BLaER1 treated with 17β-estradiol and CSF1 and Interleukin-3, amounts not matched to agents 10 nM and 100 nM (cell line): ENCODE results near the gene EIF3J.

Source experiments
- H3K27ac ChIP-seq, 11 experiments: shearing (Covaris generic); formaldehyde crosslinking; 2 replicates each; pipeline ENCODE4 v1.8.1; 2022
- H3K27me3 ChIP-seq, 11 experiments: shearing (Covaris generic); formaldehyde crosslinking; 2 replicates each; pipeline ENCODE4 v1.8.1; 2022
- H3K36me3 ChIP-seq, 11 experiments: shearing (Covaris generic); formaldehyde crosslinking; 2 replicates each; pipeline ENCODE4 v1.8.1; 2022
- H3K4me1 ChIP-seq, 10 experiments: shearing (Covaris generic); formaldehyde crosslinking; 2 replicates each; pipeline ENCODE4 v1.8.1; 2022
- H3K4me2 ChIP-seq, 11 experiments: shearing (Covaris generic); formaldehyde crosslinking; 2 replicates each; pipeline ENCODE4 v1.8.1; 2022
- H3K4me3 ChIP-seq, 10 experiments: shearing (Covaris generic); formaldehyde crosslinking; 2 replicates each; pipeline ENCODE4 v1.8.1; 2022
- H3K9ac ChIP-seq, 11 experiments: shearing (Covaris generic); formaldehyde crosslinking; 2 replicates each; pipeline ENCODE4 v1.8.1; 2022
- H3K9me3 ChIP-seq, 11 experiments: shearing (Covaris generic); formaldehyde crosslinking; replicated peaks in 1 of 11; 2 replicates each; pipeline ENCODE4 v1.8.1; 2022
- H4K20me1 ChIP-seq, 11 experiments: shearing (Covaris generic); formaldehyde crosslinking; 2 replicates each; pipeline ENCODE4 v1.8.1; 2022
- Cebpa-rat ChIP-seq, 11 experiments: shearing (Covaris generic); IDR thresholded peaks; 2 replicates each; pipeline ENCODE4 v1.8.1; 2022

Gene EIF3J

GRCh38 chr15:44573386-44573785, 36.4 kb downstream of the EIF3J start:
- Histone ChIP-seq H3K27me3 (no peaks in the 10 kb centered on the region), H3K27ac (no peak overlapping the region), H3K9me3 (no peaks in the 10 kb centered on the region), H3K9ac (no peak overlapping the region), H3K4me3 (no peak overlapping the region), H3K36me3 (peaks cover 19 to 84% (median 42%) of the 10 kb centered on the region in 11 experiments; a peak in 21 of 22 replicates), H3K4me1 (peaks cover 0 to 9% (median 8%) of the 10 kb centered on the region in 10 experiments; a peak in 13 of 20 replicates), H4K20me1 (peaks cover 0 to 31% (median 6%) of the 10 kb centered on the region in 11 experiments; a peak in 9 of 22 replicates), H3K4me2 (no peak overlapping the region)
- no peak for TF ChIP-seq Cebpa-rat (IDR thresholded peaks at IDR 0.05)

DNA sequence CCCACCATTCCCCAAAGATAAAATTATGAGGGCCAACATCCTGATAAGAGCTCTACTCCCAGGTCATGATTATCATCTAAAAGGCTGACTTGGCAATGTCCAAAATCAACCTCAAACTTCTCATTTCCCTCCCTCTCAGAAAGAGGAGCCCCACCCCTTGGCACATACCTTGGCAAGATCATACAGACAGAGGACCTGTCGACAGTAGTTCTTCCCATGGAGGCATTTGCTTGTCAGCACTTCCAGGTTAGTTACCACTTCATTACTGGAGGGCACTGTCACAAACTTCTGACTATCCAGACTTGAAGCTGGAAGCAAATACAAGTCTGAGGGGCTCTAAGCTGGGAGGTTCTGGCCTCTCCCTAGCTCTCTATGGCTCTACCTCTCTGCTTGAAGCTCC, 37.8 kb downstream of the EIF3J start:
- H4K20me1 ChIP-seq = peaks cover 0 to 39% (median 6%) of the 10 kb centered on the region in 11 experiments; a peak in 8 of 22 replicates
- no peak overlapping the region for H3K4me3 ChIP-seq
- H3K9ac ChIP-seq = no peak overlapping the region
- H3K36me3 ChIP-seq = peaks cover 14 to 79% (median 37%) of the 10 kb centered on the region in 11 experiments; a peak in 18 of 22 replicates
- no peak for TF ChIP-seq Cebpa-rat (IDR thresholded peaks at IDR 0.05)
- H3K27me3 ChIP-seq = no peaks in the 10 kb centered on the region
- no peaks in the 10 kb centered on the region for H3K9me3 ChIP-seq
- peaks cover 9 to 19% (median 17%) of the 10 kb centered on the region in 10 experiments for H3K4me1 ChIP-seq
- no peak overlapping the region for H3K27ac ChIP-seq
- H3K4me2 ChIP-seq = no peak overlapping the region

GRCh38 chr15:44580105-44580504, 43.2 kb downstream of the EIF3J start:
- Histone ChIP-seq H3K4me2 (no peak overlapping the region), H3K9me3 (no peaks in the 10 kb centered on the region), H3K9ac (no peak overlapping the region), H3K27me3 (no peaks in the 10 kb centered on the region), H3K4me3 (no peak overlapping the region), H4K20me1 (peaks cover 0 to 48% (median 0%) of the 10 kb centered on the region in 11 experiments; a peak in 7 of 22 replicates), H3K27ac (no peak overlapping the region), H3K36me3 (peaks cover 28 to 80% (median 50%) of the 10 kb centered on the region in 11 experiments), H3K4me1 (peaks cover 9 to 19% (median 17%) of the 10 kb centered on the region in 10 experiments)
- no peak for TF ChIP-seq Cebpa-rat (IDR thresholded peaks at IDR 0.05)

DNA sequence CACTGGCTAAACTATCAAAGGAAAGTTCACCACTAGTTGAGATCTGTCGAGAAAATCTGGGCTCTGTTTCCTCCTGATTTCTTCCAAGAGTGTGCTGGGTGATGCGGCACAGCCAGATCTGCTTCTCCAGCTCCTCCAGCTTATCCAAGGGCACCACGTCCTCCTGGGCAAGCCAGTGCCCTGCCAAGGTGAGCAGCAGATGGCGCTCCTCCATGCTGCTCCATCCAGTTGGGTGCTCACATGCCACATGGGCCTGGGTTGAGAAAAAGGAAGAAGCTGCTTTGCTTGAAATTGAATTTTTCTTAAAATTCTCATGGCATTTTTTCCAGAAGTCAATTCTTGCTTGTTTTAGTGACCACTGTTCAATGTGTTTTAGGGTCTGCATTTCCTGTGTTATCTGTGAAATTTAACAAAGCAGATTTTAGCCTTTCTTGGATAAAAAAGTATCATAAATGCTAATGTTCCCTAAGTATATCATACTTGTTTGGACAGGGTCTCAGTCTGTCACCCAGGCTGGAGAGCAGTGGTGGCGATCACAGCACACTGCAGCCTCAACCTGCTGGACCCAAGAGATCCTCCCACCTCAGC, 47.3 kb downstream of the EIF3J start:
- Histone ChIP-seq H3K4me2 (no peak overlapping the region), H3K9ac (no peak overlapping the region), H3K27me3 (no peaks in the 10 kb centered on the region), H3K4me3 (no peak overlapping the region), H4K20me1 (peaks cover 0 to 32% (median 0%) of the 10 kb centered on the region in 11 experiments; a peak in 6 of 22 replicates), H3K27ac (no peak overlapping the region), H3K9me3 (no peaks in the 10 kb centered on the region), H3K4me1 (peaks cover 0 to 4% (median 1%) of the 10 kb centered on the region in 10 experiments; a peak in 15 of 20 replicates), H3K36me3 (peaks cover 59 to 100% (median 89%) of the 10 kb centered on the region in 11 experiments)
- no peak for TF ChIP-seq Cebpa-rat (IDR thresholded peaks at IDR 0.05)

DNA sequence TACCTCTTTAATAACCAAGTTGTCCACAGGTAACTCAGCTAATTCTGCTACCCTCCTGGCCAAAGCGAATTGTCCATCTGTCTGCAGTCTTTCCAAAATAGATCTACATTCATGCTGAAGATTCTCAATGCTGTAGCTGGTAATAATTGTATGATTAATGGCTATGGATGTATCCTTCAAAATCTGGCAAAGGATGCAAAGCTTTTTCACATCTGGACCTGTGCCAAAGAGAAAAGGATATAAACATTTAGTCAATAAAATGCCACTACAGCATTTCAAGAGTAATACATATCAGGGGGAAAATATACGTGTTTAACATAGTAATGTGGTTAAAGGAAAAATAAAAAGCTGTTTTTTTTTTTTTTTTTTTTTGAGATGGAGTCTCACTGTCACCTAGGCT, 48.7 kb downstream of the EIF3J start:
- Histone ChIP-seq H3K4me3 (no peak overlapping the region), H3K36me3 (peaks cover 72 to 100% (median 95%) of the 10 kb centered on the region in 11 experiments), H3K27me3 (no peaks in the 10 kb centered on the region), H3K9me3 (no peaks in the 10 kb centered on the region), H3K4me1 (peaks cover 0 to 8% (median 0%) of the 10 kb centered on the region in 10 experiments; a peak in 2 of 20 replicates), H3K27ac (no peak overlapping the region), H3K4me2 (no peak overlapping the region), H3K9ac (no peak overlapping the region), H4K20me1 (peaks cover 0 to 22% (median 0%) of the 10 kb centered on the region in 11 experiments; a peak in 4 of 22 replicates)
- TF ChIP-seq Cebpa-rat (IDR thresholded peaks at IDR 0.05) = no peak

GRCh38 chr15:44588541-44588940, 51.6 kb downstream of the EIF3J start:
- H3K27ac ChIP-seq = no peak overlapping the region
- no peak overlapping the region for H3K9ac ChIP-seq
- no peak overlapping the region for H3K4me2 ChIP-seq
- H3K4me3 ChIP-seq = no peak overlapping the region
- H3K27me3 ChIP-seq = no peaks in the 10 kb centered on the region
- H3K4me1 ChIP-seq = peaks cover 0 to 8% (median 4%) of the 10 kb centered on the region in 10 experiments; a peak in 14 of 20 replicates
- H3K36me3 ChIP-seq = peaks cover 79 to 100% (median 96%) of the 10 kb centered on the region in 11 experiments
- TF ChIP-seq Cebpa-rat (IDR thresholded peaks at IDR 0.05) = no peak
- H3K9me3 ChIP-seq = no peaks in the 10 kb centered on the region
- H4K20me1 ChIP-seq = peaks cover 0 to 7% (median 0%) of the 10 kb centered on the region in 11 experiments; a peak in 2 of 22 replicates

GRCh38 chr15:44591326-44591725, 54.4 kb downstream of the EIF3J start:
- no peak overlapping the region for H3K4me3 ChIP-seq
- H3K27ac ChIP-seq = no peak overlapping the region
- no peaks in the 10 kb centered on the region for H3K9me3 ChIP-seq
- H3K27me3 ChIP-seq = no peaks in the 10 kb centered on the region
- H3K4me2 ChIP-seq = no peak overlapping the region
- 0 out of 22 replicates have a peak, but pooled peaks cover 0 to 3% (median 0%) of the 10 kb centered on the region in 11 experiments for H4K20me1 ChIP-seq
- no peak for TF ChIP-seq Cebpa-rat (IDR thresholded peaks at IDR 0.05)
- H3K36me3 ChIP-seq = peaks cover 71 to 100% (median 95%) of the 10 kb centered on the region in 11 experiments
- H3K4me1 ChIP-seq = peaks cover 0 to 14% (median 9%) of the 10 kb centered on the region in 10 experiments; a peak in 15 of 20 replicates
- H3K9ac ChIP-seq = no peak overlapping the region

DNA sequence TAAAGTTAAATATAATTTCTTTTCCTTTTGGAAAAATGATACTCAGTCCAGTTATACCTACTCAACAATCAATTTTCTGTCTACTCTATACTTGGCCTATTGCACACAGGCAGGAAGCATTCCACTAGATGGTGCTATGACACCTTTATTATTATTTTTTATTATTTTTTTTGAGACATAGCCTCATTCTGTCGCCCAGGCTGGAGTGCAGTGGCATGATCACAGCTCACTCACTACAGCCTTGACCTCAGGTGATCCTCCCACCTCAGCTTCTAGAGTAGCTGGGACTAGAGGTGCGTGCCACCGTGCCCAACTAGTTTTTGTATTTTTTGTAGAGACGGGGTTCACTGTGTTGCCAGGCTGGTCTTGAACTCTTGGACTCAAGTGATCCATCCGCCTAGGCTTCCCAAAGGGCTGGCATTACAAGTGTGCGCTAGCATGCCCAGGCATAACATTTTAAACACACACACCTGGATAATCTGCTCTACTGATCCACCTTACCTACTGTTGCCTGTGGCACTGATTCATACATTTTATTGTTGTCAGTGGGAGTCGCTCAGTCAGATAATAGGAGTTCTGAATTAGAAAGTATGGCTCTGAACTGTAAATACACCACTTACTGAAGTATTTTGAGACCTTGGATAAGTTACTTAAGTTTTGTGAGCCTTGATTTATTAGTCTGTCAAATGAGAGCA, 56.2 kb downstream of the EIF3J start:
- Histone ChIP-seq H3K27me3 (no peaks in the 10 kb centered on the region), H3K4me2 (peak overlapping the region in 7 of 11 experiments; percentile 15 to 57 (median 47); a peak in 12 of 22 replicates), H3K27ac (peak overlapping the region in 4 of 11 experiments; percentile 23 to 58 (median 32); a peak in 7 of 22 replicates), H3K4me1 (peaks cover 0 to 14% (median 9%) of the 10 kb centered on the region in 10 experiments; a peak in 15 of 20 replicates), H3K9ac (no peak overlapping the region; a peak in 1 of 22 replicates), H3K9me3 (no peaks in the 10 kb centered on the region), H4K20me1 (0 out of 22 replicates have a peak, but pooled peaks cover 0 to 3% (median 0%) of the 10 kb centered on the region in 11 experiments), H3K36me3 (peaks cover 70 to 100% (median 98%) of the 10 kb centered on the region in 11 experiments), H3K4me3 (no peak overlapping the region)
- TF ChIP-seq Cebpa-rat (IDR thresholded peaks at IDR 0.05) = no peak

DNA sequence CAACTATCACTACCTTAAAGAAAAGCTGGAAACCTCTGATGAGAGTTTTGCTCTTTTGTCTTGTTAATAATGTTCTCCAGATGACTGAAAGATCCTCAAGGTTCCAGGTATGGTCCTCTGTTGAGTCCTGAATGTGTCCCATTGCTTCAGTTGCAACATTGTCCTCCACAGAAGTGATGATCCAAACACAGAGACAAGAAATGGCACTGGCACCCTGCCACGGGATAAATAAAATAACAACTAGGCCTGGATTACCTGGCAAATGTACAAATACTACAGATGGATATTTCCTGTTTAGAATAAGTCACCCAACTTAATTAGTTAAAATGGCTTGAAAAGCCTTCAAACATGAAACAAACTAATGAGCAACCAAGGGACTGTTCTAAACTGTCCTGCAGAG, 58.3 kb downstream of the EIF3J start:
- H3K9me3 ChIP-seq = no peaks in the 10 kb centered on the region
- H3K36me3 ChIP-seq = peaks cover 52 to 100% (median 88%) of the 10 kb centered on the region in 11 experiments
- no peak overlapping the region for H3K9ac ChIP-seq
- TF ChIP-seq Cebpa-rat (IDR thresholded peaks at IDR 0.05) = no peak
- 0 out of 22 replicates have a peak, but pooled peaks cover 0 to 3% (median 0%) of the 10 kb centered on the region in 11 experiments for H4K20me1 ChIP-seq
- no peak overlapping the region for H3K4me3 ChIP-seq
- no peak overlapping the region for H3K27ac ChIP-seq
- H3K4me1 ChIP-seq = peaks cover 0 to 14% (median 9%) of the 10 kb centered on the region in 10 experiments; a peak in 13 of 20 replicates
- no peak overlapping the region for H3K4me2 ChIP-seq
- H3K27me3 ChIP-seq = no peaks in the 10 kb centered on the region
